Measurements from ENCODE around the gene ANKRD16.
A peak's percentile ranks its signal among the peaks of the same experiment; 100 is the strongest.
"Not testable (repeated sequence)": the region's sequence is repeated elsewhere in the genome, so short reads cannot be mapped to it uniquely, and the experiment has no call there.

The ANKRD16 gene

DNA sequence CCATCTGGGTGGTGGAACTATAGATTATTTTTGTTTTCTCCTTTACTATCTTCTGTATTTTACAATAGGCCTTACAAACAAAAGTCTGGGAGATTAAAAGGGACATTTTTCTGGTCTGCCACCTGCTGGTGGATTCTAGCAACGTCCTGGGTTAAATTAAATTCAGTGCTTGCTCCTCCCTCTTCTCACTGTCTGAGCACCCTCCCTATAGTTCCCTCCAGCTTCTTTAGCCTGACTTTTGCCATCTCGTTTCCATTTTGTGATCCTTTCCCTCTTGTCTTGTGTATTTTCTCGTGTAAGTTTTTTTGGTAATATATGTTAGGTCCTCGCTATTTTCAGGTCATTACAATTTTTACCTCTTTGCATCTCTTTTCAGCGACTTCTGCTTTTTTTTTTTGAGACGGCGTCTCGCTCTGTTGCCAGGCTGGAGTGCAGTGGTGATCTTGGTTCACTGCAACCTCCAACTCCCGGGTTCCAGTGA, 16.1 kb downstream of the ANKRD16 start:
- Histone ChIP-seq H3K27ac (ENCODE audit: low read depth, low read length) (peak overlapping the region; percentile 87), H3K4me2 (ENCODE audit: low read depth, low read length, poor library complexity, severe bottlenecking) (peak overlapping the region; percentile 56), H3K9ac (ENCODE audit: low read length) (peak overlapping the region; percentile 34; the same call in 1 of the 2 replicates), H2AFZ (ENCODE audit: low read depth, low read length, severe bottlenecking) (peak overlapping the region; percentile 65), H3K27me3 (ENCODE audit: low read length) (no peaks in the 10 kb centered on the region), H3F3A (ENCODE audit: insufficient read depth) (peaks cover 14% of the 10 kb centered on the region), H3K4me3 (ENCODE audit: insufficient read depth, low read length, poor library complexity, severe bottlenecking) (no peak overlapping the region), H3K9me3 (ENCODE audit: insufficient read depth, low read length) (no peaks in the 10 kb centered on the region), H4K20me1 (ENCODE audit: low read depth, low read length) (no peaks in the 10 kb centered on the region), H3K36me3 (ENCODE audit: low read length) (no peaks in the 10 kb centered on the region), H3K79me2 (ENCODE audit: insufficient read depth, low read length) (no peaks in the 10 kb centered on the region), H3K9me2 (replicated peaks; ENCODE audit: insufficient read depth, low read length) (no peaks in the 10 kb centered on the region)
- peak; percentile 72 for TF ChIP-seq CTCF (IDR thresholded peaks at IDR 0.05; ENCODE audit: insufficient read depth, low read length, poor library complexity, severe bottlenecking)
- TF ChIP-seq EZH2phosphoT487 (conservative IDR thresholded peaks at IDR 0.05; ENCODE audit: low read length), result no peak

- H3K27me3 ChIP-seq (ENCODE audit: low read length), result no peaks in the 10 kb centered on the region
- no peaks in the 10 kb centered on the region for H4K20me1 ChIP-seq (ENCODE audit: low read depth, low read length)
- H3K9me2 ChIP-seq (replicated peaks; ENCODE audit: insufficient read depth, low read length), result no peaks in the 10 kb centered on the region
- no peak overlapping the region for H3K27ac ChIP-seq (ENCODE audit: low read depth, low read length)
- H2AFZ ChIP-seq (ENCODE audit: low read depth, low read length, severe bottlenecking), result no peak overlapping the region
- no peak overlapping the region for H3K9ac ChIP-seq (ENCODE audit: low read length)
- peaks cover 14% of the 10 kb centered on the region for H3F3A ChIP-seq (ENCODE audit: insufficient read depth)
- no peak for TF ChIP-seq EZH2phosphoT487 (conservative IDR thresholded peaks at IDR 0.05; ENCODE audit: low read length)
- no peak for TF ChIP-seq CTCF (IDR thresholded peaks at IDR 0.05; ENCODE audit: insufficient read depth, low read length, poor library complexity, severe bottlenecking)
- no peaks in the 10 kb centered on the region for H3K79me2 ChIP-seq (ENCODE audit: insufficient read depth, low read length)
- no peak overlapping the region for H3K4me2 ChIP-seq (ENCODE audit: low read depth, low read length, poor library complexity, severe bottlenecking)
- no peak overlapping the region for H3K4me3 ChIP-seq (ENCODE audit: insufficient read depth, low read length, poor library complexity, severe bottlenecking)
- no peaks in the 10 kb centered on the region for H3K36me3 ChIP-seq (ENCODE audit: low read length)
- no peaks in the 10 kb centered on the region for H3K9me3 ChIP-seq (ENCODE audit: insufficient read depth, low read length)
Observed at GRCh38 chr10:5871596-5871995, 18.1 kb downstream of the ANKRD16 start.

DNA sequence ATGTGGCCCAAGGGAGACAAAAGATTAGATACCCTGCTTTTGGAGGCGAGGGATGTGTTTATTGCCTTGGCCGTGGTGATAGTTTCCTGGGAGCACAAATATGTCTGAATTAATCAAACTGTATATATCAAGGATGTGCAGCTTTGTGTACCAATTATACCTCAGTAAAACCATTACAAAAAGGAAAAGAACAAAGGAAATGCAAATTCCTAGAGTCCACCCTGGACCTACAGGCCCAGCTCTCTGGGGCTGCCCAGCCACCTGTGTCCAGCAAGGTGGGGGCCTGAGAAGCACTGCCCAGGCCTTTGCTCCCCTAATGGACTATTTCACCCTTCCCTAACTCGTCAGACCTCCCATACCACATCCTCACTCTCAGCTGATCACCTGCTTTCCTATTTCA, 20.5 kb downstream of the ANKRD16 start:
- Histone ChIP-seq H3K4me3 (ENCODE audit: insufficient read depth, low read length, poor library complexity, severe bottlenecking) (no peak overlapping the region), H3K9ac (ENCODE audit: low read length) (no peak overlapping the region), H3K4me2 (ENCODE audit: low read depth, low read length, poor library complexity, severe bottlenecking) (no peak overlapping the region), H3K36me3 (ENCODE audit: low read length) (no peaks in the 10 kb centered on the region), H3K79me2 (ENCODE audit: insufficient read depth, low read length) (no peaks in the 10 kb centered on the region), H3K27me3 (ENCODE audit: low read length) (no peaks in the 10 kb centered on the region), H3K27ac (ENCODE audit: low read depth, low read length) (no peak overlapping the region), H2AFZ (ENCODE audit: low read depth, low read length, severe bottlenecking) (no peak overlapping the region), H4K20me1 (ENCODE audit: low read depth, low read length) (no peaks in the 10 kb centered on the region), H3K9me3 (ENCODE audit: insufficient read depth, low read length) (no peaks in the 10 kb centered on the region), H3K9me2 (replicated peaks; ENCODE audit: insufficient read depth, low read length) (no peaks in the 10 kb centered on the region), H3F3A (ENCODE audit: insufficient read depth) (peaks cover 1% of the 10 kb centered on the region)
- TF ChIP-seq EZH2phosphoT487 (conservative IDR thresholded peaks at IDR 0.05; ENCODE audit: low read length) (no peak), CTCF (IDR thresholded peaks at IDR 0.05; ENCODE audit: insufficient read depth, low read length, poor library complexity, severe bottlenecking) (no peak)

DNA sequence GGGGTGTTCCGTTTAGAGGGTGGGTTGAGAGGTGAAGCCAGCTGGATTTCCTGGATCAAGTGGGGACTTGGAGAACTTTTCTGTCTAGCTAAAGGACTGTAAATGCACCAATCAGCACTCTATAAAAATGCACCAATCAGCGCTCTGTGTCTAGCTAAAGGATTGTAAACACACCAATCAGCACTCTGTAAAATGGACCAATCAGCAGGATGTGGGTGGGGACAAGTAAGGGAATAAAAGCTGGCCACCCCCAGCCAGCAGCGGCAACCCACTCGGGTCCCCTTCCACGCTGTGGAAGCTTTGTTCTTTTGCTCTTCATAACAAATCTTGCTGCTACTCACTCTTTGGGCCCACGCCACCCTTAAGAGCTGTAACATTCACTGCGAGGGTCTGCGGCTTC, 21.3 kb downstream of the ANKRD16 start:
- H3K4me3 ChIP-seq (ENCODE audit: insufficient read depth, low read length, poor library complexity, severe bottlenecking); H3K79me2 ChIP-seq (ENCODE audit: insufficient read depth, low read length); H4K20me1 ChIP-seq (ENCODE audit: low read depth, low read length); H3K9me2 ChIP-seq (replicated peaks; ENCODE audit: insufficient read depth, low read length); H2AFZ ChIP-seq (ENCODE audit: low read depth, low read length, severe bottlenecking); H3K9ac ChIP-seq (ENCODE audit: low read length); H3K4me2 ChIP-seq (ENCODE audit: low read depth, low read length, poor library complexity, severe bottlenecking); H3K27ac ChIP-seq (ENCODE audit: low read depth, low read length); H3K9me3 ChIP-seq (ENCODE audit: insufficient read depth, low read length); H3K36me3 ChIP-seq (ENCODE audit: low read length); H3F3A ChIP-seq (ENCODE audit: insufficient read depth); H3K27me3 ChIP-seq (ENCODE audit: low read length): not testable (repeated sequence)

GRCh38 chr10:5867091-5867615, 22.5 kb downstream of the ANKRD16 start:
- not testable (repeated sequence) for H3K79me2 ChIP-seq (ENCODE audit: insufficient read depth, low read length); H3K9me3 ChIP-seq (ENCODE audit: insufficient read depth, low read length); H4K20me1 ChIP-seq (ENCODE audit: low read depth, low read length); H3K4me2 ChIP-seq (ENCODE audit: low read depth, low read length, poor library complexity, severe bottlenecking); H3K27ac ChIP-seq (ENCODE audit: low read depth, low read length); H3K9me2 ChIP-seq (replicated peaks; ENCODE audit: insufficient read depth, low read length); H3K4me3 ChIP-seq (ENCODE audit: insufficient read depth, low read length, poor library complexity, severe bottlenecking); H3F3A ChIP-seq (ENCODE audit: insufficient read depth); H3K36me3 ChIP-seq (ENCODE audit: low read length); H3K27me3 ChIP-seq (ENCODE audit: low read length); H2AFZ ChIP-seq (ENCODE audit: low read depth, low read length, severe bottlenecking); H3K9ac ChIP-seq (ENCODE audit: low read length)
